T47D (cell line): ENCODE measurements around the gene CRTC1.
A peak's percentile ranks its signal among the peaks of the same experiment; 100 is the strongest.

Experiments
- DNase-seq, 2 experiments: peaks; one replicate each; pipeline versions ENCODE4 v3.0.0 to v3.0.0-alpha.2; 2011 to 2012; ENCODE audit warnings: low read depth in 1 of 2, low spot score in 1 of 2
- JUND ChIP-seq: IDR thresholded peaks from 2 replicates; pipeline ENCODE4 v1.6.1; 2012; ENCODE audit warnings: low read depth
- in situ Hi-C: cut with HindIII; loops from 2 replicates; pipeline ENCODE4 v1.10.0; 2016; ENCODE audit warnings: low sequenced_read_pairs, low pct_unique_long_range_greater_than_20kb

CRTC1 gene

GRCh38 chr19:18760440-18761383 lies 77.2 kb downstream of the CRTC1 start:
- no peak for TF ChIP-seq JUND
- DNase-seq = no peak
- in situ Hi-C loops = no loop called here

GRCh38 chr19:18761531-18762110 lies 78.1 kb downstream of the CRTC1 start:
- no peak for DNase-seq
- no peak for TF ChIP-seq JUND
- in situ Hi-C loops = no loop called here

- peak; percentile 50 to 92 for DNase-seq
- TF ChIP-seq JUND = no peak
- in situ Hi-C loops = no loop called here
Observed at GRCh38 chr19:18762125-18763023, 78.9 kb downstream of the CRTC1 start.

- no peak for DNase-seq
- in situ Hi-C loops = no loop called here
- TF ChIP-seq JUND = no peak
Observed at GRCh38 chr19:18763674-18764590, 80.5 kb downstream of the CRTC1 start.

- in situ Hi-C loops = no loop called here
- TF ChIP-seq JUND = no peak
- no peak for DNase-seq
Observed at GRCh38 chr19:18764591-18765051, 81.1 kb downstream of the CRTC1 start.

- TF ChIP-seq JUND = no peak
- in situ Hi-C loops = no loop called here
- DNase-seq = no peak
Observed at GRCh38 chr19:18765224-18765623, 81.7 kb downstream of the CRTC1 start.

GRCh38 chr19:18768046-18768771 lies 84.7 kb downstream of the CRTC1 start:
- TF ChIP-seq JUND = no peak
- DNase-seq = no peak
- in situ Hi-C loops = no loop called here

DNA sequence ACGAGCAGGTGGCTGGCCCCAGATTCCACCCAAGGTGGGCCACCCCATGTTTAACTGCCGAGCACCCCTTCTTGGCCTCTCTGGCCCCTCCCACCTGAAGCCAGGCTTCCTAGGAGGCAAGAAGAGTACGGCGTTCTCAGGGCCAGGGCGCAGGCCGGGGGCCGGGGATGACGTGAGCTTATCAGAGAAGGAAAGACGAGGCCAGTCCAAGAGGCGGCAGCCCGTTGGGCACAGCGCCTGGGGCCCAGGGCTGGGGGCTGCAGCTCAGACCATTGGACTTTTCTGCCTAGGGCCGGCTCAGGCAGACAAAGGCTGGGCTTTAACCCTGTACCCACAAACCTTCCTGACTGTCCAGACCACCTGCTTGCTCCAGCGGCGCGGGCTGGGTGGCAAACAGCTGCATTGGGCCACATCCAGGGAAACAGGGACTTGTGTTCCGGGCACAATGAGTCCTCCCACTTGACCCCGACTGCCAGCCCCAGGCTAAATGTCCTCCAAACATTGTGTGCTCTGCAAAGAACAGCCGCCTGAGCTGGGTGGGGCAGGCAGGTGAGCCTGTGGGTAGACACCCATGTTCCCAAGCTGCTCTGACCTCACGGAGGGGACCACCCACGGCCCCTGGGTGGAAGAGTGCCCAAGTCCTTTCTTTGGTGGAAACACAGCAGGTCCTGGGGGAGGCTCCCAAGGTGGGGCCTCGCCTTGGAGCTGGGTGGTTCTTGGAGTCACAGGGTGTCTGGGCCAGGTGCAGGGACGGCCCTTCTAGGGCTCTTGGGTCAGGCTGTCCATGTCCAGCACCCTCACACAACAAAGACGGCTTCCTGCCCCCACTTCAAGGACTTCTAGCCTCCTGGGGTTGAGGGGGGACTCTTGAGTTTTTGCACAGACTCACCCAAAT lies 85.8 kb downstream of the CRTC1 start:
- no peak for TF ChIP-seq JUND
- in situ Hi-C loops = no loop called here
- DNase-seq = peak; percentile 42 to 71

DNA sequence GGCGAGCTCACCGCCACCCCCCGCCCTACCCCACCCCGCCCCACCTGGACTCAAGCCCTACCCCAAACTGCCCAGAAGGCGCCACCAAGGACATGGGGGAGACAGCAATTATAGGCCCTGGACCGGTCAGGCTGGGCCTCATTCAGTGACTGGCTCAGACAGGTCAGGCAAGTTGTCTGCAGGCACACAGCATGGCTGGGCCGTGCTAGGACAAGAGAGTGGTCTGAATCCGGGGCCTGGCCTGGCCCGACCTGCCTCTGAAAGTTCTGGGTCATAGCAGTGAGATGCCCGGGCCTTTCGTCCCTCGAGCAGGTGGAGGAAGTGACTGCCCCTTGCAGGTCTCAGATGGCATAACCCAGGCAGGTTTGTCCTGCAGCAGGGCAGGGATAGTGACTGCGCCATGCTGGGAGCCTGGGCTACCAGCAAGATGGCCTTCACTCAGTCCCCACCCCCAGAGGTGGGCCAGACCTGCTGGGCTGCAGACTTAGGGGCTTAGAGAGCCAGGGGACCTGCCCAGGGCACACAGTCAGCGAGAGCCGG lies 86.6 kb downstream of the CRTC1 start:
- no peak for TF ChIP-seq JUND
- in situ Hi-C loops = no loop called here

DNA sequence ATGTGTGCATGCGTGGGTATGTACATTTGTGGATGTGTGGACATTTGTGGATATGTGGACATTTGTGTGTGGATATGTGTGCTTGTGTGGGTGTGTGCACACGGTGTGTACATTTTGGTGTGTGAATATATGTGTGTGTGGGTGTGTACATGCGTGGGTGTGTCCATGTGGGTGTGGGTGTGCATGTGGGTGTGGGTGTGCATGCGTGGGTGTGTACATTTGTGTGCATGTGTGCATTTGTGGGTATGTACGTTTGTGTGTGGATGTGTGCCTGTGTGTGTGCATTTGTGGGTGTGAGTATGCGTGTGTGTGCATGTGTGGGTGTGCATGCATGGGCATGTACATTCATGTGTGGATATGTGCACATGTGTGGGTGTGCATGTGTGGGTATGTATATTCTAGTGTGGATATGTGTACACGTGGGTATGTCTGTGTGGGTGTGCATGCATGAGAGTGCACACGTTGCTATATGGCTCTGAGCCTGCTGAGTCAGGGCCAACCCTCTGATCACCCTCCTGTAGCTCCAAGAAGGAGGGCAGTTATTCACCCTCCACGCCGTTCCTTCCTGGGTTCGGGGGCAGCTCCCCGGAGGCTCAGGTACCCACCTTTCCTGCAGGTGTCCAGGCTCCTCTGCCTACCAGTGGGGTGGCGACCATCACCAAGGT lies 87.3 kb downstream of the CRTC1 start:
- no peak for DNase-seq
- in situ Hi-C loops = no loop called here
- no peak for TF ChIP-seq JUND

More for the DNA sequence above, 86.6 kb downstream of the CRTC1 start:
- DNase-seq = no peak
